ENCODE measurements around the gene PTGR3. TPM values are rescaled to one million over a fixed set of nuclear protein-coding genes. Genes with fewer than 3 reads are reported as not detected.

PTGR3 gene
- total RNA-seq, 5 donors from 2014 or later (not counting 1 experiment from before 2014, with no cell fraction given), result 32.8 to 44.1 (median 36.5) TPM

DNA sequence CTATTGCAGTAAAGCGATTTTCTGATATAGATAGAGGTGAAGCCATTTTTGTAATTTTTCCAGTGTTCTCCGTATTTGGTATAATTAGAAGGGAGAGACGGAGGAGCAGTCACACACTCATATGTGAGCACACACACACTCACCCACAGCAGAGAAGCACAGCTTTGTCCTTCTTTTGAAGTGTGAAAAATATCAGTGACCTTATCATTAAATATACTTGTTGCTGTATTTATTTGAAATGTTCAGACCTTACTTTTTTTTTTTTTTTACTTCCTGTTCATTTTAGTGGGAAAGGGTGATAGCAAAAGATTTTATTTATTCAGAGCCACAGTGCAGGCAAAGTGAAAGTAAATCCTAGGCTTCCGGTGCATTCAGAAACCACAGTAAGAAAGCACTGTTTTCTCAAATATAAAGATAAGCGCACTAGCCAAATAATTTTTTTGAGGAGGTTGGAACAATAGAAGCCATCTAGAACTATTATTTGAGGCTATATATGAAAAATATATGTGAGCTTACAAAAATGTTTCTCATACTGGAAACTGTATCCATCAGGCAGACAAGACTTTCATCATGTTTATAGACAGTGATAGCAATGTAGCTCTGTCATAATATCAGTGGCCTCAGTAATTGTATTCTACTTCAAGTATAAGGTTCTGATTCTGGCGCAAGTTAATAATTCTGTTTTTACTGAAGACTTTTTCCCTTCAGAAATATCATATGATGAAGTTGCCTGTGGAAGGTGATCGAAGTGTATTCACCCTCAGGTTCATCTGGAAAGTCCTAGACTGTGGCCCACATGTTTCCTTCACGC lies 38.9 kb upstream of the PTGR3 start:
- POLR2A ChIA-PET, result interaction anchor here in 1 of 2 donors (0.5 to 1.1 kb wide), 2 partner anchors 34 to 1814 kb away, joined by 3 to 4 read pairs; no protein-coding TSS in a partner anchor
- WGBS (ENCODE audit: insufficient coverage), result no CpG with 5 or more reads among the region's 8 CpGs
- H3K4me3 Mint-ChIP-seq, result peak overlapping the region; percentile 83 to 88 (median 85)
- peak; percentile 51 to 56 (median 52) for ATAC-seq (replicated peaks in 1 of 4)
- H3K27me3 ChIP-seq (replicated peaks in 1 of 2; ENCODE audit: control insufficient read depth in 2 of 2, extremely low read depth in 1 of 2, insufficient read depth in 2 of 2, low read length in 1 of 2), result no peaks in the 10 kb centered on the region
- H3K4me3 ChIP-seq (ENCODE audit: control insufficient read depth in 1 of 2, extremely low read depth in 1 of 2, low read length in 1 of 2), result peak overlapping the region; percentile 39 to 73
- H3K4me1 Mint-ChIP-seq, result peaks cover 79 to 85% (median 83%) of the 10 kb centered on the region in 3 donors
- DNase-seq, result peak in 2 of 35 experiments; percentile 36 to 66
- peak overlapping the region; percentile 82 for H3K27ac ChIP-seq (ENCODE audit: low read length)
- H3K27me3 Mint-ChIP-seq, result no peaks in the 10 kb centered on the region
- peak overlapping the region; percentile 95 to 98 for H3K27ac Mint-ChIP-seq
- H3K36me3 ChIP-seq (ENCODE audit: control insufficient read depth in 2 of 2, extremely low read depth in 1 of 2, insufficient read depth in 1 of 2, low read length in 1 of 2), result no peaks in the 10 kb centered on the region
- peaks cover 0 to 3% (median 0%) of the 10 kb centered on the region in 3 donors for H3K9me3 Mint-ChIP-seq
- no peaks in the 10 kb centered on the region for H3K9me3 ChIP-seq
- CTCF ChIA-PET, result interaction anchor here (0.6 to 1.1 kb wide), 5 partner anchors 35 to 504 kb away, joined by 3 to 4 read pairs (median 3); no protein-coding TSS in a partner anchor
- H3K36me3 Mint-ChIP-seq, result no peaks in the 10 kb centered on the region
- H3K4me1 ChIP-seq (ENCODE audit: control insufficient read depth in 1 of 2, extremely low read depth in 1 of 2, insufficient read depth in 2 of 2, low read length in 2 of 2), result peaks cover 30 to 56% of the 10 kb centered on the region in 2 experiments

GRCh38 chr18:75246721-75247610 lies 38.0 kb upstream of the PTGR3 start:
- Mint-ChIP-seq H3K4me3 (peak overlapping the region; percentile 83 to 88 (median 85)), H3K4me1 (peaks cover 82 to 88% (median 87%) of the 10 kb centered on the region in 3 donors), H3K27me3 (no peaks in the 10 kb centered on the region), H3K36me3 (no peaks in the 10 kb centered on the region), H3K27ac (peak overlapping the region; percentile 95 to 98), H3K9me3 (peaks cover 0 to 3% (median 0%) of the 10 kb centered on the region in 3 donors)
- ChIA-PET POLR2A (interaction anchor here (0.6 to 1.1 kb wide), 4 partner anchors 32 to 37 kb away, joined by 3 read pairs; partner anchors contain the start of gene TSHZ1 (in 2 of the 2)), CTCF (interaction anchor here (0.6 to 1.3 kb wide), 6 partner anchors 9 to 96 kb away, joined by 3 read pairs; no protein-coding TSS in a partner anchor)
- no peaks in the 10 kb centered on the region for H3K9me3 ChIP-seq
- DNase-seq (peak in 2 of 35 experiments; percentile 26 to 32), ATAC-seq (replicated peaks in 1 of 4) (peak; percentile 17 to 40 (median 27))
- WGBS (ENCODE audit: insufficient coverage), result 47% methylated on average over 6 of the region's 10 CpGs
- peak overlapping the region; percentile 39 to 73 for H3K4me3 ChIP-seq (ENCODE audit: control insufficient read depth in 1 of 2, extremely low read depth in 1 of 2, low read length in 1 of 2)
- H3K27ac ChIP-seq (ENCODE audit: low read length), result peak overlapping the region; percentile 82
- H3K27me3 ChIP-seq (replicated peaks in 1 of 2; ENCODE audit: control insufficient read depth in 2 of 2, extremely low read depth in 1 of 2, insufficient read depth in 2 of 2, low read length in 1 of 2), result no peaks in the 10 kb centered on the region
- peaks cover 30 to 57% of the 10 kb centered on the region in 2 experiments for H3K4me1 ChIP-seq (ENCODE audit: control insufficient read depth in 1 of 2, extremely low read depth in 1 of 2, insufficient read depth in 2 of 2, low read length in 2 of 2)
- no peaks in the 10 kb centered on the region for H3K36me3 ChIP-seq (ENCODE audit: control insufficient read depth in 2 of 2, extremely low read depth in 1 of 2, insufficient read depth in 1 of 2, low read length in 1 of 2)

DNA sequence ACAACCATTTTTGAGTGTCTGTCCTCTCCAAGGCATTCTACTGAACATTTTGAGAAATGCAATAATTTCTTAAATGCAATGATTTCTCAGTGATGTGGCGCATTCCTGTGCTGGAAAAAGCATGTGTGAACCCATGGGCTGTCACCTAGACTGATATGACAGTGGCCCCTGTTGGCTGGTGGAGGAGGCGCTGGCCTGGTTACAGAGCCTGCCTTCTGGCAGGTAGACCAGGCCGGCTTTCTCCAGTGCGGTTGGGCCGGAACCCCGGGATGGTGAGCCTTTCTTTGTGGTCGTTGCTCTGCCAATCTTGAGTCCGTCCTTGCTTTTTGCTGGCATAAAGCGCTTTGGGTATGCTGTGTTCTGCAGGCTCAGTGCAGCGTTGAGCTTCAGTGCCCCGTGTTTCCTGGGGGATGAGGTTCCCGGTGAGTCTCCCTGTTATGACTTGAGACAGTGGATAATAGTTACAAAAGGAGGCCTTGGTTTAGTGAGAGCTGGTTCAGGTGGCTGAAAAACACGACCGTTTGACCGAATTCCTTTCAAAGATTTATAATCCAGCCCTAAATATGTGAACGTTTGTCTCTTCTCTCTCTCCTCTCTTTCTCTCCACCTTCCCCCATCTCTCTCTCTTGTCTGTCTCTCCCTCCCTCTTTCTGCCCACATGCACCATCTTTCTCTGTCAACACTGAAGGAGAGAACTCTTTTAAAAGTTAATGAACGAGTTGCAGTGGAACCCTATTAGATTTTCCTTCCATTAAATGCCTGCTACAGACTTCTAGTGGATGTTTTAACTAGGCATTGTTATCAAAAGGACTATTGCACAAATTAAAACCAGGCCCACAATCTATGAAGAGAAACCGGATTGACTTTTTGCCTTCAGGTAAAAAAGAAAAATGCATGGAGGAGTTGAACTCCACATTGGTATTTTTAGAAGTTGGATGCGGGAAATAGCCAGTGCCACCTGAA lies 35.7 kb upstream of the PTGR3 start:
- ATAC-seq (replicated peaks in 1 of 4), result peak in 2 of 4 experiments; percentile 37 to 40
- no peaks in the 10 kb centered on the region for H3K27me3 ChIP-seq (replicated peaks in 1 of 2; ENCODE audit: control insufficient read depth in 2 of 2, extremely low read depth in 1 of 2, insufficient read depth in 2 of 2, low read length in 1 of 2)
- POLR2A ChIA-PET, result interaction anchor here in 1 of 2 donors (0.6 kb wide), 1 partner anchor 29 kb away, joined by 3 read pairs; no protein-coding TSS in a partner anchor
- CTCF ChIA-PET, result interaction anchor here in 1 of 2 donors (0.7 to 1.0 kb wide), 2 partner anchors 28 kb away, joined by 3 read pairs; no protein-coding TSS in a partner anchor
- 99% methylated on average over 12 of the region's 19 CpGs for WGBS (ENCODE audit: insufficient coverage)
- no peak overlapping the region for H3K4me3 ChIP-seq (ENCODE audit: control insufficient read depth in 1 of 2, extremely low read depth in 1 of 2, low read length in 1 of 2)
- peaks cover 87 to 91% (median 89%) of the 10 kb centered on the region in 3 donors for H3K4me1 Mint-ChIP-seq
- peak in 13 of 35 experiments; percentile 27 to 46 (median 38) for DNase-seq
- H3K9me3 Mint-ChIP-seq, result no peaks in the 10 kb centered on the region
- no peaks in the 10 kb centered on the region for H3K27me3 Mint-ChIP-seq
- H3K27ac Mint-ChIP-seq, result peak overlapping the region; percentile 62 to 74
- H3K36me3 ChIP-seq (ENCODE audit: control insufficient read depth in 2 of 2, extremely low read depth in 1 of 2, insufficient read depth in 1 of 2, low read length in 1 of 2), result peaks cover 0 to 2% of the 10 kb centered on the region in 2 donors
- peaks cover 2% of the 10 kb centered on the region for H3K36me3 Mint-ChIP-seq
- H3K4me1 ChIP-seq (ENCODE audit: control insufficient read depth in 1 of 2, extremely low read depth in 1 of 2, insufficient read depth in 2 of 2, low read length in 2 of 2), result peaks cover 30 to 46% of the 10 kb centered on the region in 2 experiments
- no peak overlapping the region for H3K4me3 Mint-ChIP-seq
- H3K27ac ChIP-seq (ENCODE audit: low read length), result peak overlapping the region; percentile 25
- no peaks in the 10 kb centered on the region for H3K9me3 ChIP-seq

- peaks cover 0 to 2% of the 10 kb centered on the region in 2 donors for H3K36me3 ChIP-seq (ENCODE audit: control insufficient read depth in 2 of 2, extremely low read depth in 1 of 2, insufficient read depth in 1 of 2, low read length in 1 of 2)
- no peak overlapping the region for H3K4me3 ChIP-seq (ENCODE audit: control insufficient read depth in 1 of 2, extremely low read depth in 1 of 2, low read length in 1 of 2)
- Mint-ChIP-seq H3K27ac (no peak overlapping the region), H3K36me3 (peaks cover 13% of the 10 kb centered on the region), H3K9me3 (no peaks in the 10 kb centered on the region), H3K27me3 (no peaks in the 10 kb centered on the region), H3K4me1 (peaks cover 74 to 75% (median 74%) of the 10 kb centered on the region in 3 donors), H3K4me3 (no peak overlapping the region)
- no peaks in the 10 kb centered on the region for H3K9me3 ChIP-seq
- H3K27me3 ChIP-seq (replicated peaks in 1 of 2; ENCODE audit: control insufficient read depth in 2 of 2, extremely low read depth in 1 of 2, insufficient read depth in 2 of 2, low read length in 1 of 2), result no peaks in the 10 kb centered on the region
- H3K4me1 ChIP-seq (ENCODE audit: control insufficient read depth in 1 of 2, extremely low read depth in 1 of 2, insufficient read depth in 2 of 2, low read length in 2 of 2), result peaks cover 11 to 30% of the 10 kb centered on the region in 2 experiments
- CTCF ChIA-PET, result no interaction called here
- no peak for DNase-seq
- POLR2A ChIA-PET, result no interaction called here
- no peak overlapping the region for H3K27ac ChIP-seq (ENCODE audit: low read length)
- no peak for ATAC-seq (replicated peaks in 1 of 4)
- no CpG with 5 or more reads among the region's 1 CpG for WGBS (ENCODE audit: insufficient coverage)
Measured at GRCh38 chr18:75241705-75242104, 32.8 kb upstream of the PTGR3 start.

DNA sequence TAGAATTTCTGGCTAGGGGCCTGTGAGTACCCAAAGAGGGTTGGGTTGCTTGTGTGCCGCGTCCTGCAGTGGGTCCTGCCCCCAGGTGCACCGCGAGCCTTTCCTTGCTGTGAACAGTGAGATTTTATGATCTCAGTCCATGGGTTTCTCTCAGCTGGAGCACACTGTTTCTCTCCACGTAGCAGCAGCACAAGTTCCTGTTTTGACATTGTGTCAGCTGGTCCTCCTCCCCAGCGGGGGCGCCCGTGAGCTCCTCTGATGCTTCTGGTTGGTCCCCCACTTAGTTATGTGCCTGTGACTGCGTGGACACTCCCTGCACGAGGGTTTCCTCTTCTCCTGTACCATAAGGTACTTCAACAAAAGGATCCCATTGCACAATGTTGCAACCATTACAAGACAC lies 31.5 kb upstream of the PTGR3 start:
- ATAC-seq (replicated peaks in 1 of 4), result no peak
- DNase-seq, result peak in 1 of 35 experiments; percentile 13
- peaks cover 65 to 70% (median 70%) of the 10 kb centered on the region in 3 donors for H3K4me1 Mint-ChIP-seq
- Histone ChIP-seq H3K4me3 (ENCODE audit: control insufficient read depth in 1 of 2, extremely low read depth in 1 of 2, low read length in 1 of 2) (no peak overlapping the region), H3K36me3 (ENCODE audit: control insufficient read depth in 2 of 2, extremely low read depth in 1 of 2, insufficient read depth in 1 of 2, low read length in 1 of 2) (peaks cover 5 to 6% of the 10 kb centered on the region in 2 donors), H3K9me3 (no peaks in the 10 kb centered on the region), H3K27me3 (replicated peaks in 1 of 2; ENCODE audit: control insufficient read depth in 2 of 2, extremely low read depth in 1 of 2, insufficient read depth in 2 of 2, low read length in 1 of 2) (no peaks in the 10 kb centered on the region), H3K4me1 (ENCODE audit: control insufficient read depth in 1 of 2, extremely low read depth in 1 of 2, insufficient read depth in 2 of 2, low read length in 2 of 2) (peaks cover 0 to 20% of the 10 kb centered on the region in 2 experiments), H3K27ac (ENCODE audit: low read length) (no peak overlapping the region)
- ChIA-PET CTCF (interaction anchor here in 1 of 2 donors (1.1 kb wide), 1 partner anchor 21 kb away, joined by 5 read pairs; no protein-coding TSS in a partner anchor), POLR2A (interaction anchor here in 1 of 2 donors (0.6 to 0.7 kb wide), 2 partner anchors 22 to 816 kb away, joined by 4 to 5 read pairs; no protein-coding TSS in a partner anchor)
- 93% methylated on average over 3 of the region's 10 CpGs for WGBS (ENCODE audit: insufficient coverage)
- no peaks in the 10 kb centered on the region for H3K9me3 Mint-ChIP-seq
- no peaks in the 10 kb centered on the region for H3K27me3 Mint-ChIP-seq
- no peak overlapping the region for H3K27ac Mint-ChIP-seq
- no peak overlapping the region for H3K4me3 Mint-ChIP-seq
- H3K36me3 Mint-ChIP-seq, result peaks cover 17% of the 10 kb centered on the region
